Keratinocyte (primary cell): ENCODE measurements around the gene ATXN7.

Source experiments
- CTCF ChIP-seq, 3 experiments: IDR thresholded peaks in 1 of 3; conservative IDR thresholded peaks in 1 of 3; optimal IDR thresholded peaks in 1 of 3; 2 replicates in 2 of 3; 3 replicates in 1 of 3; pipeline versions ENCODE3 to v1.5.1; 2011; ENCODE audit warnings: low read length in 3 of 3, mild to moderate bottlenecking in 3 of 3, moderate library complexity in 2 of 3, control low read depth in 1 of 3, inconsistent platforms in 1 of 3; ENCODE audit not compliant: insufficient read depth in 2 of 3; ENCODE audit errors: extremely low read depth in 1 of 3
- EZH2 ChIP-seq: IDR thresholded peaks from one replicate; pipeline ENCODE4 v1.6.1; 2012; ENCODE audit warnings: inconsistent platforms, mild to moderate bottlenecking, low read length, moderate library complexity

GRCh38 chr3:63976872-63977200 lies 113.2 kb downstream of the ATXN7 start:
- TF ChIP-seq CTCF (optimal IDR thresholded peaks at IDR 0.05 in 1 of 3, IDR thresholded peaks at IDR 0.05 in 1 of 3, conservative IDR thresholded peaks at IDR 0.05 in 1 of 3; ENCODE audit: extremely low read depth in 1 of 3, insufficient read depth in 2 of 3, low read length in 3 of 3) (no peak), EZH2 (no peak)
